SK-N-SH (cell line): ENCODE results near the gene KCTD5. TPM values are rescaled to one million over a fixed set of nuclear protein-coding genes. Genes with fewer than 3 reads are reported as not detected.

Source experiments
- CTCF ChIA-PET: fragments of 300-600, 350-600 bp; formaldehyde crosslinking; extraction: SDS; loops from one replicate; lab custom pipeline; 2021; lab: Yijun Ruan, JAX
- POLR2A ChIA-PET: fragments of 350-600 bp; sonication (Branson Sonifier 250); formaldehyde crosslinking; extraction: SDS; loops from one replicate; lab custom pipeline; 2020; ENCODE audit warnings: antibody characterized with exemption, inconsistent platforms; lab: Yijun Ruan, JAX
- DNase-seq: peaks from one replicate; pipeline ENCODE4 v3.0.0; 2012
- H2AFZ ChIP-seq: fragments of 200-600 bp; sonication (generic); 2 replicates; pipeline ENCODE4 v1.8.1; 2016; ENCODE audit warnings: antibody characterized with exemption, mild to moderate bottlenecking, low read depth
- H3F3A ChIP-seq: fragments of 200-600 bp; sonication (generic); replicated peaks from 2 replicates; pipeline ENCODE3; 2016; ENCODE audit warnings: antibody characterized with exemption, mild to moderate bottlenecking; ENCODE audit not compliant: insufficient read depth
- H3K27ac ChIP-seq, 2 experiments: fragments of 200-500 bp in 1 of 2; fragments of 200-600 bp in 1 of 2; sonication (Bioruptor generic) in 1 of 2; sonication (generic), shearing (Covaris generic) in 1 of 2; 2 replicates each; pipeline versions ENCODE4 v1.5.1 to v1.6.1; 2014 to 2016; ENCODE audit warnings: low read depth in 2 of 2, inconsistent platforms in 1 of 2, low read length in 1 of 2, mild to moderate bottlenecking in 1 of 2, mixed read lengths in 1 of 2
- H3K27me3 ChIP-seq: fragments of 200-600 bp; sonication (generic), shearing (Covaris generic); 2 replicates; pipeline ENCODE4 v1.6.1; 2016; ENCODE audit warnings: mixed run types; ENCODE audit not compliant: insufficient read depth
- H3K36me3 ChIP-seq, 2 experiments: fragments of 200-500 bp in 1 of 2; fragments of 200-600 bp in 1 of 2; sonication (Bioruptor generic) in 1 of 2; sonication (generic) in 1 of 2; replicated peaks in 1 of 2; 2 replicates each; pipeline versions ENCODE3 to v1.5.1; 2014 to 2016; ENCODE audit warnings: low read length in 1 of 2, mild to moderate bottlenecking in 1 of 2; ENCODE audit not compliant: insufficient read depth in 2 of 2, control insufficient read depth in 1 of 2
- H3K4me1 ChIP-seq, 2 experiments: fragments of 200-500 bp in 1 of 2; fragments of 200-600 bp in 1 of 2; sonication (Bioruptor generic) in 1 of 2; sonication (generic), shearing (Covaris generic) in 1 of 2; 2 replicates each; pipeline versions ENCODE4 v1.5.1 to v1.6.1; 2014 to 2016; ENCODE audit warnings: low read depth in 1 of 2, low read length in 1 of 2, mixed run types in 1 of 2; ENCODE audit not compliant: insufficient read depth in 2 of 2, control insufficient read depth in 1 of 2
- H3K4me2 ChIP-seq: fragments of 200-600 bp; sonication (generic), shearing (Covaris generic); 2 replicates; pipeline ENCODE4 v1.6.1; 2017; ENCODE audit warnings: mixed run types
- H3K4me3 ChIP-seq, 2 experiments: fragments of 200-500 bp in 1 of 2; fragments of 200-600 bp in 1 of 2; sonication (Bioruptor generic) in 1 of 2; sonication (generic), shearing (Covaris generic) in 1 of 2; 2 replicates each; pipeline versions ENCODE4 v1.5.1 to v1.8.1; 2014 to 2016; ENCODE audit warnings: low read depth in 2 of 2, inconsistent platforms in 1 of 2, low read length in 1 of 2, mild to moderate bottlenecking in 1 of 2, mixed read lengths in 1 of 2, moderate library complexity in 1 of 2
- H3K79me2 ChIP-seq: fragments of 200-600 bp; sonication (generic); 2 replicates; pipeline ENCODE4 v1.8.1; 2017; ENCODE audit warnings: mild to moderate bottlenecking; ENCODE audit not compliant: insufficient read depth
- H3K9ac ChIP-seq: fragments of 200-600 bp; sonication (generic); 2 replicates; pipeline ENCODE4 v1.6.1; 2017; ENCODE audit warnings: mixed run types
- H3K9me2 ChIP-seq: fragments of 200-600 bp; sonication (generic); 2 replicates; pipeline ENCODE4 v1.6.1; 2017; ENCODE audit warnings: mixed run types
- H3K9me3 ChIP-seq: fragments of 200-600 bp; sonication (generic); 2 replicates; pipeline ENCODE4 v1.6.1; 2017; ENCODE audit warnings: mixed run types, mild to moderate bottlenecking, moderate library complexity
- H4K20me1 ChIP-seq: fragments of 200-600 bp; sonication (generic); 2 replicates; pipeline ENCODE4 v1.6.1; 2017; ENCODE audit warnings: mild to moderate bottlenecking, mixed run types; ENCODE audit not compliant: insufficient read depth
- ELF1 ChIP-seq: IDR thresholded peaks from 2 replicates; pipeline ENCODE4 v1.4.0; 2012
- EP300 ChIP-seq, 2 experiments: IDR thresholded peaks; 2 replicates each; pipeline versions ENCODE4 v1.4.0 to v1.6.1; 2012; ENCODE audit warnings: borderline replicate concordance in 1 of 2, low read depth in 1 of 2, low read length in 1 of 2
- FOSL2 ChIP-seq: IDR thresholded peaks from 2 replicates; pipeline ENCODE4 v1.4.0; 2012; ENCODE audit warnings: low read depth, mild to moderate bottlenecking, moderate library complexity, borderline replicate concordance
- FOXJ3 ChIP-seq: sonication (generic); formaldehyde crosslinking; IDR thresholded peaks from 2 replicates; pipeline ENCODE4 v1.5.1; 2020; ENCODE audit warnings: mild to moderate bottlenecking, missing genetic modification reagents
- FOXM1 ChIP-seq: IDR thresholded peaks from 2 replicates; pipeline ENCODE4 v1.4.0; 2012; ENCODE audit warnings: low read depth, mild to moderate bottlenecking
- GATA2 ChIP-seq: sonication (generic); formaldehyde crosslinking; IDR thresholded peaks from 2 replicates; pipeline ENCODE4 v1.5.0; 2020; ENCODE audit warnings: mild to moderate bottlenecking, missing genetic modification reagents
- IRF3 ChIP-seq: fragments of 150-350 bp; IDR thresholded peaks from 2 replicates; pipeline ENCODE4 v1.6.1; 2016; ENCODE audit warnings: mild to moderate bottlenecking, low read depth, low read length
- MAX ChIP-seq: IDR thresholded peaks from 2 replicates; pipeline ENCODE4 v1.4.0; 2012; ENCODE audit warnings: low read depth
- MEF2A ChIP-seq: IDR thresholded peaks from 2 replicates; pipeline ENCODE4 v1.4.0; 2012; ENCODE audit warnings: low read depth, borderline replicate concordance
- NFIC ChIP-seq: IDR thresholded peaks from 2 replicates; pipeline ENCODE4 v1.4.0; 2012; ENCODE audit warnings: borderline replicate concordance
- NRF1 ChIP-seq: IDR thresholded peaks from 2 replicates; pipeline ENCODE4 v1.6.1; 2012; ENCODE audit warnings: low read depth, mild to moderate bottlenecking, low read length
- POLR2AphosphoS5 ChIP-seq: IDR thresholded peaks from 2 replicates; pipeline ENCODE4 v1.6.1; 2012; ENCODE audit warnings: low read depth, low read length
- RAD21 ChIP-seq: IDR thresholded peaks from 2 replicates; pipeline ENCODE4 v1.6.1; 2012; ENCODE audit warnings: mild to moderate bottlenecking, low read length
- REST ChIP-seq: IDR thresholded peaks from 2 replicates; pipeline ENCODE4 v1.6.1; 2012; ENCODE audit warnings: mild to moderate bottlenecking, low read depth, low read length, moderate library complexity
- RXRA ChIP-seq: IDR thresholded peaks from 2 replicates; pipeline ENCODE4 v1.4.0; 2012; ENCODE audit warnings: low read depth, mild to moderate bottlenecking, borderline replicate concordance
- TCF12 ChIP-seq: IDR thresholded peaks from 2 replicates; pipeline ENCODE4 v1.4.0; 2012
- USF1 ChIP-seq: IDR thresholded peaks from 2 replicates; pipeline ENCODE4 v1.4.0; 2012; ENCODE audit warnings: low read depth, borderline replicate concordance
- ZBTB33 ChIP-seq: IDR thresholded peaks from 2 replicates; pipeline ENCODE4 v1.4.0; 2012; ENCODE audit warnings: low read depth, borderline replicate concordance
- whole genome bisulfite sequencing: methylation state at CpG from one replicate; pipeline ENCODE4 v1.1.6; 2017; ENCODE audit warnings: low lambda C conversion rate; 5-methylcytosine and 5-hydroxymethylcytosine counted together
- polyA plus RNA-seq, 3 experiments: library from polyadenylated mRNA; depleted of rRNA; stranded (reverse); fragments of >200 nt; gene quantifications; 2 replicates each; pipeline ENCODE4 v1.2.3, GENCODE V29; 2012

Gene KCTD5
- polyA plus RNA-seq, 1 of the 3 experiments (the other 2 are of a cell fraction), result 53.4 TPM

GRCh38 chr16:2720064-2720457 lies 37.7 kb downstream of the KCTD5 start, which contains the start of gene PRSS27:
Gene PRSS27, minus strand, starts transcription at chr16:2720224. Its CDS starts 64 bp downstream, at chr16:2720160.
- peak within 1 kb of the TSS; percentile 90 for H2AFZ ChIP-seq
- DNase-seq, result no peak
- H3K9me3 ChIP-seq, result no peaks in the 10 kb centered on the region
- no peak for TF ChIP-seq MAX
- TF ChIP-seq IRF3, result no peak
- no peak for TF ChIP-seq GATA2 (CRISPR knock-in tag)
- TF ChIP-seq EP300 (IDR thresholded peaks at IDR 0.05; ENCODE audit: borderline replicate concordance in 1 of 2, low read depth in 1 of 2, low read length in 1 of 2), result no peak
- no peak for TF ChIP-seq NRF1
- TF ChIP-seq USF1, result no peak
- TF ChIP-seq ZBTB33, result no peak
- TF ChIP-seq FOSL2, result no peak
- no peak for TF ChIP-seq FOXJ3 (CRISPR knock-in tag)
- TF ChIP-seq FOXM1, result no peak
- TF ChIP-seq RAD21, result no peak
- no peak for TF ChIP-seq MEF2A
- TF ChIP-seq ELF1, result no peak
- no peak for TF ChIP-seq RXRA
- TF ChIP-seq NFIC, result no peak
- no peak for TF ChIP-seq POLR2AphosphoS5
- no peak for TF ChIP-seq REST
- TF ChIP-seq TCF12, result no peak
- TF ChIP-seq, all 33 proteins: peak for 0
- H3K4me2 ChIP-seq, result peak within 1 kb of the TSS; percentile 88
- H4K20me1 ChIP-seq, result no peaks in the 10 kb centered on the region
- peaks cover 3 to 11% of the 10 kb centered on the region in 2 experiments; a peak in 1 of 4 replicates for H3K4me1 ChIP-seq
- WGBS, result 65% methylated on average over 7 of the region's 26 CpGs
- no peaks in the 10 kb centered on the region for H3K36me3 ChIP-seq
- POLR2A ChIA-PET, result interaction anchor here (0.9 to 2.3 kb wide), 2 partner anchors 38 to 163 kb away, joined by 3 to 8 read pairs; partner anchors contain the start of genes FLYWCH2 and KCTD5
- peaks cover 6% of the 10 kb centered on the region; the same call in 1 of the 2 replicates for H3K79me2 ChIP-seq
- H3K4me3 ChIP-seq, result peak within 1 kb of the TSS; percentile 48 to 79
- CTCF ChIA-PET, result interaction anchor here (1.1 kb wide), 2 partner anchors 10 to 207 kb away, joined by 3 to 4 read pairs; no protein-coding TSS in a partner anchor
- peak within 1 kb of the TSS; percentile 96 for H3K9ac ChIP-seq
- H3K9me2 ChIP-seq, result no peaks in the 10 kb centered on the region
- peak within 1 kb of the TSS; percentile 51 to 76 for H3K27ac ChIP-seq
- H3F3A ChIP-seq, result no peaks in the 10 kb centered on the region
- H3K27me3 ChIP-seq, result no peaks in the 10 kb centered on the region
